Keratinocyte (primary cell): Measurements from ENCODE around the gene TRIL. TPM values are rescaled to one million over a fixed set of nuclear protein-coding genes. Genes with fewer than 3 reads are reported as not detected.
A peak's percentile ranks its signal among the peaks of the same experiment; 100 is the strongest.

ENCODE experiments used
- DNase-seq: peaks from one replicate; pipeline ENCODE4 v3.0.0-alpha.2; 2011; ENCODE audit warnings: low read depth, missing footprints, low spot score
- FAIRE-seq: peaks from 2 replicates; lab custom pipeline; 2011; peaks lifted over from hg19 to GRCh38; lab: Jason Lieb, UNC
- H2AFZ ChIP-seq: 2 replicates; pipeline ENCODE4 v1.6.0; 2012; ENCODE audit warnings: low read length, control low read depth, inconsistent platforms; ENCODE audit not compliant: control insufficient read depth
- H3K27ac ChIP-seq: 2 replicates; pipeline ENCODE4 v1.5.1; 2011; ENCODE audit warnings: low read length; ENCODE audit not compliant: control insufficient read depth, insufficient read depth
- H3K27me3 ChIP-seq: 3 replicates; pipeline ENCODE4 v1.6.0; 2011; ENCODE audit warnings: low read length; ENCODE audit not compliant: control insufficient read depth, insufficient read depth; ENCODE audit errors: extremely low read depth
- H3K36me3 ChIP-seq, 2 experiments: 2 replicates in 1 of 2; 3 replicates in 1 of 2; pipeline ENCODE4 v1.5.1; 2011; ENCODE audit warnings: low read length in 2 of 2, mild to moderate bottlenecking in 1 of 2; ENCODE audit not compliant: control insufficient read depth in 2 of 2, insufficient read depth in 2 of 2; ENCODE audit errors: extremely low read depth in 1 of 2
- H3K4me1 ChIP-seq: 3 replicates; pipeline ENCODE4 v1.5.1; 2011; ENCODE audit warnings: low read length; ENCODE audit not compliant: control insufficient read depth, insufficient read depth; ENCODE audit errors: extremely low read depth
- H3K4me2 ChIP-seq: 3 replicates; pipeline ENCODE4 v1.6.0; 2011; ENCODE audit warnings: low read depth, low read length; ENCODE audit not compliant: control insufficient read depth, insufficient read depth; ENCODE audit errors: extremely low read depth
- H3K4me3 ChIP-seq, 3 experiments: fragments of 200-600 bp in 1 of 3; sonication (generic) in 1 of 3; 2 replicates in 2 of 3; 3 replicates in 1 of 3; pipeline ENCODE4 v1.5.1; 2011 to 2016; ENCODE audit warnings: low read length in 3 of 3, mild to moderate bottlenecking in 3 of 3, control low read depth in 2 of 3, inconsistent platforms in 1 of 3, low read depth in 1 of 3, mixed read lengths in 1 of 3, mixed run types in 1 of 3, moderate library complexity in 1 of 3; ENCODE audit not compliant: control insufficient read depth in 2 of 3, insufficient read depth in 2 of 3; ENCODE audit errors: extremely low read depth in 1 of 3
- H3K79me2 ChIP-seq: 2 replicates; pipeline ENCODE4 v1.6.0; 2012; ENCODE audit warnings: low read length; ENCODE audit not compliant: control insufficient read depth, insufficient read depth
- H3K9ac ChIP-seq: 3 replicates; pipeline ENCODE4 v1.6.0; 2011; ENCODE audit warnings: low read length; ENCODE audit not compliant: control insufficient read depth, insufficient read depth; ENCODE audit errors: extremely low read depth
- H3K9me1 ChIP-seq: 3 replicates; pipeline ENCODE4 v1.6.0; 2011; ENCODE audit warnings: low read length; ENCODE audit not compliant: control insufficient read depth, insufficient read depth; ENCODE audit errors: extremely low read depth
- H3K9me3 ChIP-seq: 2 replicates; pipeline ENCODE4 v1.5.1; 2012; ENCODE audit warnings: low read depth, low read length; ENCODE audit not compliant: control insufficient read depth
- H4K20me1 ChIP-seq: 3 replicates; pipeline ENCODE4 v1.6.0; 2011; ENCODE audit warnings: low read length; ENCODE audit not compliant: control insufficient read depth, insufficient read depth; ENCODE audit errors: extremely low read depth
- CTCF ChIP-seq, 3 experiments: IDR thresholded peaks in 1 of 3; conservative IDR thresholded peaks in 1 of 3; optimal IDR thresholded peaks in 1 of 3; 2 replicates in 2 of 3; 3 replicates in 1 of 3; pipeline versions ENCODE3 to v1.5.1; 2011; ENCODE audit warnings: low read length in 3 of 3, mild to moderate bottlenecking in 3 of 3, moderate library complexity in 2 of 3, control low read depth in 1 of 3, inconsistent platforms in 1 of 3; ENCODE audit not compliant: insufficient read depth in 2 of 3; ENCODE audit errors: extremely low read depth in 1 of 3
- EZH2 ChIP-seq: IDR thresholded peaks from one replicate; pipeline ENCODE4 v1.6.1; 2012; ENCODE audit warnings: inconsistent platforms, mild to moderate bottlenecking, low read length, moderate library complexity
- dilution Hi-C: fragments of 300-500 bp; cut with MboI; formaldehyde crosslinking; loops from one replicate; pipeline ENCODE4 v1.7.0; 2020; ENCODE audit warnings: low sequenced_read_pairs; ENCODE audit not compliant: extremely low pct_ligation_motif_present
- polyA minus RNA-seq, 3 experiments: library from RNA; depleted of rRNA, polyadenylated mRNA; stranded (reverse); fragments of >200 nt; gene quantifications; 1 replicate in 1 of 3; 2 replicates in 1 of 3; 3 replicates in 1 of 3; pipeline ENCODE4 v1.2.3, GENCODE V29; 2011
- polyA plus RNA-seq, 5 experiments: library from polyadenylated mRNA; depleted of rRNA in 3 of 5; stranded (reverse) in 3 of 5; stranded (forward) in 1 of 5; unstranded in 1 of 5; fragments of >200 nt; gene quantifications; 1 replicate in 1 of 5; 2 replicates in 3 of 5; 3 replicates in 1 of 5; pipeline versions ENCODE4 v1.2.1 to v1.2.3, GENCODE V29; 2011 to 2012; ENCODE audit warnings: missing spikeins in 2 of 5, low read depth in 1 of 5, low replicate concordance in 1 of 5

The TRIL gene, protein sequence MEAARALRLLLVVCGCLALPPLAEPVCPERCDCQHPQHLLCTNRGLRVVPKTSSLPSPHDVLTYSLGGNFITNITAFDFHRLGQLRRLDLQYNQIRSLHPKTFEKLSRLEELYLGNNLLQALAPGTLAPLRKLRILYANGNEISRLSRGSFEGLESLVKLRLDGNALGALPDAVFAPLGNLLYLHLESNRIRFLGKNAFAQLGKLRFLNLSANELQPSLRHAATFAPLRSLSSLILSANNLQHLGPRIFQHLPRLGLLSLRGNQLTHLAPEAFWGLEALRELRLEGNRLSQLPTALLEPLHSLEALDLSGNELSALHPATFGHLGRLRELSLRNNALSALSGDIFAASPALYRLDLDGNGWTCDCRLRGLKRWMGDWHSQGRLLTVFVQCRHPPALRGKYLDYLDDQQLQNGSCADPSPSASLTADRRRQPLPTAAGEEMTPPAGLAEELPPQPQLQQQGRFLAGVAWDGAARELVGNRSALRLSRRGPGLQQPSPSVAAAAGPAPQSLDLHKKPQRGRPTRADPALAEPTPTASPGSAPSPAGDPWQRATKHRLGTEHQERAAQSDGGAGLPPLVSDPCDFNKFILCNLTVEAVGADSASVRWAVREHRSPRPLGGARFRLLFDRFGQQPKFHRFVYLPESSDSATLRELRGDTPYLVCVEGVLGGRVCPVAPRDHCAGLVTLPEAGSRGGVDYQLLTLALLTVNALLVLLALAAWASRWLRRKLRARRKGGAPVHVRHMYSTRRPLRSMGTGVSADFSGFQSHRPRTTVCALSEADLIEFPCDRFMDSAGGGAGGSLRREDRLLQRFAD
- polyA plus RNA-seq: 0.01 to 0.03 TPM in 2 of 3 replicates, not detected in the other
- polyA plus RNA-seq (2011; ENCODE audit: low read depth): not detected
- not detected in 2 replicates for polyA plus RNA-seq (2011; cell fraction: cytosol; rRNA removed)
- not detected in 2 replicates for polyA plus RNA-seq (2011; cell fraction: nucleus; rRNA removed)
- not detected in 2 replicates for polyA plus RNA-seq (2012; ENCODE audit: low replicate concordance)
- polyA minus RNA-seq: 0.03 TPM in 1 of 3 replicates, not detected in the others
- not detected for polyA minus RNA-seq (2011; cell fraction: cytosol; rRNA and poly(A)+ RNA removed)
- polyA minus RNA-seq (2011; cell fraction: nucleus; rRNA and poly(A)+ RNA removed): not detected in 2 replicates

DNA sequence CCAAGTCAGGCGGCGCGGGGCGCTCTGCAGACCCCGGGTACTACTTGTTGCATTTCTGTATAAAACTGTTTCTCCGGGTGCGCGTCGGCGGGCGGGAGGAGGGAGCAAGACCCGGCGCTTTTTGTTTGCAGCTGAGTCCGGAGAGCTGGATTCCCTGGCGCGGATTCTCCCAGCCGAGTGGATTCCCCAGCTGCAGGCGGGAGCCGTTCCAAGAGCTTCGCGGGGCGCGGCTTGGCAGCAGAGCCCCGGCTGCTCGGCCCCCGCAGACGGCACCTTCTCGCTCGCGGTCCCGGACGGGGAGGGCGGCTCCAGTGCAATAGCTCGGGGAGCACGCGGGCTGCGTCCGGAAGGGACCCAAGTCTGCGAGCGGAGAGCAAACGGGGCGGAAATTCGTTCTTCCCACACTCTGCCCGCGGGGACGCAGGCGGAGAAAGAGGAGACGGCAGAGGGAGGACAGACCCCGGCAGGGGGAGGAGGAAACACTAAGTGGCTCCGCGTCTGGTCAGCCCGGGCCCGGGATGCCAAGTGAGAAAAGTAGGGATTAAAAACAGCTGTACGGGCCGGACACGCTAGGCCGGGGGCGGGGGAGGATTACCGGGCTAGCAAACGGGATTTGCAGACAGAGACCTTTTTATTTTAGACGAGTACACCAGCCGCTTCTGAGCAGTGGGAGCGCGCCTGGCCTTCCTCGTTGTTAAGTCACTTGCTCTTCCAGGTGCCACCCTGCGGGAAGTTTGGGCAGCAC lies at the start of gene TRIL:
TRIL (minus strand) TSS at position 96 of the 745 bp plus-strand sequence. CDS start 284 bp downstream, outside the sequence.
- Histone ChIP-seq H3K9me1 (no peaks in the 10 kb centered on the region), H3K4me1 (peaks cover 20% of the 10 kb centered on the region), H3K4me2 (peak within 1 kb of the TSS; percentile 75), H4K20me1 (no peaks in the 10 kb centered on the region), H3K27me3 (peaks cover 38% of the 10 kb centered on the region), H3K79me2 (no peaks in the 10 kb centered on the region), H3K9me3 (no peaks in the 10 kb centered on the region), H3K27ac (no peak within 1 kb of the TSS), H3K9ac (no peak within 1 kb of the TSS), H2AFZ (peak within 1 kb of the TSS; percentile 32), H3K4me3 (peak within 1 kb of the TSS in 2 of 3 experiments; percentile 22 to 38), H3K36me3 (no peaks in the 10 kb centered on the region)
- FAIRE-seq: no peak
- dilution Hi-C loops: no loop called here
- TF ChIP-seq CTCF (optimal IDR thresholded peaks at IDR 0.05 in 1 of 3, IDR thresholded peaks at IDR 0.05 in 1 of 3, conservative IDR thresholded peaks at IDR 0.05 in 1 of 3; ENCODE audit: extremely low read depth in 1 of 3, insufficient read depth in 2 of 3, low read length in 3 of 3): no peak
- TF ChIP-seq EZH2: peak; percentile 23
- DNase-seq: no peak

- Histone ChIP-seq H3K27me3 (no peaks in the 10 kb centered on the region), H2AFZ (no peak overlapping the region), H3K9ac (no peak overlapping the region), H3K36me3 (no peaks in the 10 kb centered on the region), H3K4me1 (peaks cover 7% of the 10 kb centered on the region), H3K4me2 (no peak overlapping the region), H3K27ac (no peak overlapping the region), H4K20me1 (no peaks in the 10 kb centered on the region), H3K79me2 (no peaks in the 10 kb centered on the region), H3K9me3 (peaks cover 2% of the 10 kb centered on the region), H3K4me3 (no peak overlapping the region), H3K9me1 (no peaks in the 10 kb centered on the region)
- dilution Hi-C loops: no loop called here
- TF ChIP-seq CTCF (optimal IDR thresholded peaks at IDR 0.05 in 1 of 3, IDR thresholded peaks at IDR 0.05 in 1 of 3, conservative IDR thresholded peaks at IDR 0.05 in 1 of 3; ENCODE audit: extremely low read depth in 1 of 3, insufficient read depth in 2 of 3, low read length in 3 of 3): no peak
- TF ChIP-seq EZH2: no peak
- FAIRE-seq (no peak), DNase-seq (no peak)
These were observed 49.0 kb upstream of the TRIL start for GRCh38 chr7:29007127-29007526.
